GM18909 (cell line): ENCODE data around the gene POLN.

Experiments used
- ATAC-seq: cut with Tn5 transposase; IDR thresholded peaks from one replicate; pipeline ENCODE4 v1.9.1; 2021; ENCODE audit warnings: mild to moderate bottlenecking; ENCODE audit not compliant: unreplicated experiment, poor library complexity

The POLN gene

GRCh38 chr4:2264481-2265041 is 22.6 kb upstream of the POLN start:
- ATAC-seq: no peak

- ATAC-seq: no peak
Observed at GRCh38 chr4:2263926-2264321, 22.0 kb upstream of the POLN start.

- no peak for ATAC-seq
Observed at GRCh38 chr4:2262944-2263250, 21.0 kb upstream of the POLN start.

GRCh38 chr4:2262145-2262943 is 20.4 kb upstream of the POLN start:
- peak; percentile 92 for ATAC-seq

- no peak for ATAC-seq
Observed at GRCh38 chr4:2261853-2262144, 19.9 kb upstream of the POLN start, which contains the start of gene MXD4. MXD4 (minus strand) TSS chr4:2262109; CDS start chr4:2261980, 129 bp downstream.

GRCh38 chr4:2261110-2261852 is 19.4 kb upstream of the POLN start:
- ATAC-seq: peak; percentile 23

GRCh38 chr4:2260344-2261109 is 18.6 kb upstream of the POLN start:
- no peak for ATAC-seq

- no peak for ATAC-seq
Observed at GRCh38 chr4:2259541-2260343, 17.8 kb upstream of the POLN start.

- ATAC-seq: no peak
Observed at GRCh38 chr4:2259036-2259540, 17.2 kb upstream of the POLN start.

- ATAC-seq: no peak
Observed at GRCh38 chr4:2258091-2259035, 16.4 kb upstream of the POLN start.

- ATAC-seq: no peak
Observed at GRCh38 chr4:2257361-2258081, 15.6 kb upstream of the POLN start.

GRCh38 chr4:2256781-2257191 is 14.9 kb upstream of the POLN start:
- ATAC-seq: no peak

- no peak for ATAC-seq
Observed at GRCh38 chr4:2256156-2256731, 14.3 kb upstream of the POLN start.

- no peak for ATAC-seq
Observed at GRCh38 chr4:2255501-2256155, 13.7 kb upstream of the POLN start.

- no peak for ATAC-seq
Observed at GRCh38 chr4:2254665-2255500, 13.0 kb upstream of the POLN start.
